ENCODE measurements around the gene SPANXA2. TPM values are rescaled to one million over a fixed set of nuclear protein-coding genes. Genes with fewer than 3 reads are reported as not detected.
"Not testable (repeated sequence)": the region's sequence is repeated elsewhere in the genome, so short reads cannot be mapped to it uniquely, and the experiment has no call there.

Gene SPANXA2
- not detected in 2 replicates for total RNA-seq (2014; rRNA removed; shearing (Covaris generic))

- not testable (repeated sequence) for DNase-seq; H3K36me3 ChIP-seq (replicated peaks; ENCODE audit: control insufficient read depth, insufficient read depth, low read length); H3K27me3 ChIP-seq (ENCODE audit: control insufficient read depth, insufficient read depth, low read length)
Measured at GRCh38 chrX:141589408-141589807, at the start of gene SPANXA2. SPANXA2 (plus strand) TSS chrX:141589708; CDS start chrX:141589768, 60 bp downstream.

GRCh38 chrX:141542551-141542950, 47.0 kb upstream of the SPANXA2 start:
- DNase-seq; H3K36me3 ChIP-seq (replicated peaks; ENCODE audit: control insufficient read depth, insufficient read depth, low read length); H3K4me3 ChIP-seq (ENCODE audit: insufficient read depth, low read depth, low read length); H3K27me3 ChIP-seq (ENCODE audit: control insufficient read depth, insufficient read depth, low read length): not testable (repeated sequence)

More at GRCh38 chrX:141589408-141589807, at the start of gene SPANXA2:
- H3K4me3 ChIP-seq (ENCODE audit: insufficient read depth, low read depth, low read length) = not testable (repeated sequence)

- DNase-seq = not testable (repeated sequence)
Measured at GRCh38 chrX:141584638-141585037, 4.9 kb upstream of the SPANXA2 start, which contains the start of gene SPANXA1. SPANXA1 (minus strand) TSS chrX:141584738; CDS start chrX:141584678, 60 bp downstream.

GRCh38 chrX:141609111-141609510, 19.6 kb downstream of the SPANXA2 start:
- Histone ChIP-seq H3K27me3 (ENCODE audit: control insufficient read depth, insufficient read depth, low read length) (no peaks in the 10 kb centered on the region), H3K36me3 (replicated peaks; ENCODE audit: control insufficient read depth, insufficient read depth, low read length) (no peaks in the 10 kb centered on the region), H3K4me3 (ENCODE audit: insufficient read depth, low read depth, low read length) (no peak overlapping the region)
- no peak for DNase-seq

More at GRCh38 chrX:141584638-141585037, 4.9 kb upstream of the SPANXA2 start, which contains the start of gene SPANXA1:
- not testable (repeated sequence) for H3K4me3 ChIP-seq (ENCODE audit: insufficient read depth, low read depth, low read length); H3K27me3 ChIP-seq (ENCODE audit: control insufficient read depth, insufficient read depth, low read length); H3K36me3 ChIP-seq (replicated peaks; ENCODE audit: control insufficient read depth, insufficient read depth, low read length)

GRCh38 chrX:141619336-141619735, 29.8 kb downstream of the SPANXA2 start:
- DNase-seq = no peak
- Histone ChIP-seq H3K27me3 (ENCODE audit: control insufficient read depth, insufficient read depth, low read length) (no peaks in the 10 kb centered on the region), H3K36me3 (replicated peaks; ENCODE audit: control insufficient read depth, insufficient read depth, low read length) (no peaks in the 10 kb centered on the region), H3K4me3 (ENCODE audit: insufficient read depth, low read depth, low read length) (no peak overlapping the region)

GRCh38 chrX:141632124-141632523, 42.6 kb downstream of the SPANXA2 start:
- H3K4me3 ChIP-seq (ENCODE audit: insufficient read depth, low read depth, low read length) = no peak overlapping the region
- DNase-seq = no peak
- H3K36me3 ChIP-seq (replicated peaks; ENCODE audit: control insufficient read depth, insufficient read depth, low read length) = no peaks in the 10 kb centered on the region
- no peaks in the 10 kb centered on the region for H3K27me3 ChIP-seq (ENCODE audit: control insufficient read depth, insufficient read depth, low read length)

GRCh38 chrX:141638550-141638949, 49.0 kb downstream of the SPANXA2 start:
- Histone ChIP-seq H3K36me3 (replicated peaks; ENCODE audit: control insufficient read depth, insufficient read depth, low read length) (no peaks in the 10 kb centered on the region), H3K4me3 (ENCODE audit: insufficient read depth, low read depth, low read length) (no peak overlapping the region), H3K27me3 (ENCODE audit: control insufficient read depth, insufficient read depth, low read length) (no peaks in the 10 kb centered on the region)
- no peak for DNase-seq

Other genes with a start within 250 kb of the SPANXA2 start
- gene SPANXA1, start 5.0 kb upstream of the SPANXA2 start, total RNA-seq (2014; rRNA removed; shearing (Covaris generic)) = not detected in 2 replicates
- gene SPANXD, start 109.0 kb downstream of the SPANXA2 start, total RNA-seq (2014; rRNA removed; shearing (Covaris generic)) = not detected in 2 replicates
- not detected in 2 replicates for gene MAGEC3, start 248.6 kb downstream of the SPANXA2 start, total RNA-seq (2014; rRNA removed; shearing (Covaris generic))

All from H7 (cell line).